WTC11 (cell line): ENCODE results near the gene INMT. TPM values are rescaled to one million over a fixed set of nuclear protein-coding genes. Genes with fewer than 3 reads are reported as not detected.

ENCODE experiments used
- ATAC-seq: fragments of 200-7000 bp; cut with Tn5 transposase; 2 replicates; pipeline ENCODE4 v1.10.0; 2021; ENCODE audit warnings: mild to moderate bottlenecking, moderate library complexity
- CTCF ChIA-PET: fragments of 300-600 bp; sonication (Branson Sonifier 250); formaldehyde crosslinking; loops from one replicate; lab custom pipeline; 2021; ENCODE audit warnings: antibody characterized with exemption; lab: Charles Lee
- POLR2A ChIA-PET: fragments of 350-600 bp; sonication (Branson Sonifier 250); formaldehyde crosslinking; loops from one replicate; lab custom pipeline; 2021; ENCODE audit warnings: antibody characterized with exemption; lab: Charles Lee
- DNase-seq: peaks from one replicate; pipeline ENCODE4 v3.0.0; 2021; ENCODE audit warnings: low spot score
- H3K27ac Mint-ChIP-seq: 2 replicates; pipeline ENCODE4 v1.8.0; 2021; ENCODE audit warnings: mixed read lengths
- H3K27me3 Mint-ChIP-seq: 2 replicates; pipeline ENCODE4 v1.8.0; 2021; ENCODE audit warnings: low read depth, mild to moderate bottlenecking, moderate library complexity, mixed read lengths
- H3K36me3 Mint-ChIP-seq: 2 replicates; pipeline ENCODE4 v1.8.0; 2021; ENCODE audit warnings: mixed read lengths
- H3K4me1 Mint-ChIP-seq: 2 replicates; pipeline ENCODE4 v1.8.0; 2022; ENCODE audit warnings: mixed read lengths
- H3K4me3 Mint-ChIP-seq: 2 replicates; pipeline ENCODE4 v1.8.0; 2021; ENCODE audit warnings: mild to moderate bottlenecking, moderate library complexity, mixed read lengths
- H3K9me3 Mint-ChIP-seq: 2 replicates; pipeline ENCODE4 v1.8.0; 2021; ENCODE audit warnings: mixed read lengths
- AR ChIP-seq: fragments of 250-450 bp; sonication (Bioruptor Pico); IDR thresholded peaks from 2 replicates; pipeline ENCODE4 v1.9.0; 2021; ENCODE audit warnings: mild to moderate bottlenecking
- ATF1 ChIP-seq: sonication (generic); formaldehyde crosslinking; IDR thresholded peaks from 2 replicates; pipeline ENCODE4 v1.8.1; 2023; ENCODE audit warnings: mild to moderate bottlenecking, moderate library complexity, missing genetic modification reagents
- CDX4 ChIP-seq: fragments of 250-450 bp; sonication (Bioruptor Pico); IDR thresholded peaks from 2 replicates; pipeline ENCODE4 v1.9.0; 2021; ENCODE audit warnings: moderate library complexity, mild to moderate bottlenecking, inconsistent platforms, borderline replicate concordance
- CREB1 ChIP-seq: sonication (generic); formaldehyde crosslinking; IDR thresholded peaks from 2 replicates; pipeline ENCODE4 v1.8.0; 2023; ENCODE audit warnings: mild to moderate bottlenecking, missing genetic modification reagents
- CREM ChIP-seq: sonication (generic); formaldehyde crosslinking; IDR thresholded peaks from 2 replicates; pipeline ENCODE4 v1.8.1; 2022; ENCODE audit warnings: mild to moderate bottlenecking, missing genetic modification reagents, moderate library complexity
- CTCF ChIP-seq: fragments of 200-600 bp; IDR thresholded peaks from 2 replicates; pipeline ENCODE4 v1.8.0; 2022; ENCODE audit warnings: antibody characterized with exemption
- E2F5 ChIP-seq: sonication (generic); formaldehyde crosslinking; IDR thresholded peaks from 2 replicates; pipeline ENCODE4 v1.8.1; 2022; ENCODE audit warnings: mild to moderate bottlenecking, moderate library complexity, missing genetic modification reagents
- FOXP4 ChIP-seq: sonication (generic); formaldehyde crosslinking; IDR thresholded peaks from 2 replicates; pipeline ENCODE4 v1.8.0; 2022; ENCODE audit warnings: mild to moderate bottlenecking, missing genetic modification reagents
- GABPB1 ChIP-seq: sonication (generic); formaldehyde crosslinking; IDR thresholded peaks from 2 replicates; pipeline ENCODE4 v1.8.1; 2023; ENCODE audit warnings: mild to moderate bottlenecking, missing genetic modification reagents
- JAZF1 ChIP-seq: fragments of 250-450 bp; sonication (Bioruptor Pico); IDR thresholded peaks from 2 replicates; pipeline ENCODE4 v1.9.0; 2021; ENCODE audit warnings: moderate library complexity, mild to moderate bottlenecking, inconsistent platforms
- NFE2L1 ChIP-seq: sonication (generic); formaldehyde crosslinking; IDR thresholded peaks from 2 replicates; pipeline ENCODE4 v1.8.1; 2023; ENCODE audit warnings: missing genetic modification reagents
- NR1H2 ChIP-seq: sonication (generic); formaldehyde crosslinking; IDR thresholded peaks from 2 replicates; pipeline ENCODE4 v1.9.0; 2021; ENCODE audit warnings: mild to moderate bottlenecking, moderate library complexity, missing genetic modification reagents
- NR3C1 ChIP-seq: sonication (generic); formaldehyde crosslinking; conservative IDR thresholded peaks from 2 replicates; pipeline ENCODE4 v1.8.1; 2023; ENCODE audit warnings: low read depth, mild to moderate bottlenecking, missing genetic modification reagents
- OVOL2 ChIP-seq: fragments of 250-450 bp; sonication (Bioruptor Pico); IDR thresholded peaks from 2 replicates; pipeline ENCODE4 v1.9.0; 2021; ENCODE audit warnings: mild to moderate bottlenecking, borderline replicate concordance
- SP1 ChIP-seq: sonication (generic); formaldehyde crosslinking; conservative IDR thresholded peaks from 2 replicates; pipeline ENCODE4 v1.8.1; 2022; ENCODE audit warnings: missing genetic modification reagents
- STAT6 ChIP-seq: sonication (generic); formaldehyde crosslinking; conservative IDR thresholded peaks from 2 replicates; pipeline ENCODE4 v1.8.1; 2023; ENCODE audit warnings: mild to moderate bottlenecking, low read depth, missing genetic modification reagents, moderate library complexity
- ZBTB21 ChIP-seq: sonication (generic); formaldehyde crosslinking; IDR thresholded peaks from 2 replicates; pipeline ENCODE4 v1.8.1; 2023; ENCODE audit warnings: mild to moderate bottlenecking, missing genetic modification reagents, borderline replicate concordance
- ZBTB43 ChIP-seq: sonication (generic); formaldehyde crosslinking; IDR thresholded peaks from 2 replicates; pipeline ENCODE4 v1.8.1; 2023; ENCODE audit warnings: mild to moderate bottlenecking, missing genetic modification reagents
- ZMAT4 ChIP-seq: fragments of 250-450 bp; sonication (Bioruptor Pico); IDR thresholded peaks from 2 replicates; pipeline ENCODE4 v1.9.0; 2021; ENCODE audit warnings: mild to moderate bottlenecking
- ZNF396 ChIP-seq: fragments of 250-450 bp; sonication (Bioruptor Pico); IDR thresholded peaks from 2 replicates; pipeline ENCODE4 v1.8.0; 2021; ENCODE audit warnings: mild to moderate bottlenecking, moderate library complexity, borderline replicate concordance
- total RNA-seq: library from RNA; stranded (reverse); gene quantifications from 3 replicates; pipeline ENCODE4 v1.2.3, GENCODE V29; 2021

The INMT gene
- total RNA-seq, 1 experiment from 2014 or later, result 3.5 TPM

GRCh38 chr7:30707391-30708357 is 44.3 kb upstream of the INMT start:
- POLR2A ChIA-PET, result no interaction called here
- Mint-ChIP-seq H3K4me1 (peaks cover 7% of the 10 kb centered on the region; the same call in 1 of the 2 replicates), H3K9me3 (no peaks in the 10 kb centered on the region), H3K27ac (peak overlapping the region; percentile 27; the same call in 1 of the 2 replicates), H3K27me3 (no peaks in the 10 kb centered on the region), H3K36me3 (no peaks in the 10 kb centered on the region), H3K4me3 (no peak overlapping the region)
- CTCF ChIA-PET, result interaction anchor here (1.7 kb wide), 1 partner anchor 25 kb away, joined by 4 read pairs; the partner anchor contains the start of gene CRHR2
- no peak for DNase-seq
- no peak for ATAC-seq
- TF ChIP-seq ZBTB21 (CRISPR knock-in tag) (no peak), FOXP4 (no peak)

GRCh38 chr7:30708412-30708811 is 43.5 kb upstream of the INMT start:
- Mint-ChIP-seq H3K36me3 (no peaks in the 10 kb centered on the region), H3K27ac (peak overlapping the region; percentile 27; the same call in 1 of the 2 replicates), H3K27me3 (no peaks in the 10 kb centered on the region), H3K9me3 (no peaks in the 10 kb centered on the region), H3K4me3 (no peak overlapping the region), H3K4me1 (peaks cover 9% of the 10 kb centered on the region)
- POLR2A ChIA-PET, result interaction anchor here (1.5 kb wide), 1 partner anchor 44 kb away, joined by 3 read pairs; no protein-coding TSS in a partner anchor
- CTCF ChIA-PET, result interaction anchor here (1.7 to 2.1 kb wide), 2 partner anchors 10 to 26 kb away, joined by 4 to 9 read pairs; partner anchors contain the start of gene CRHR2
- ATAC-seq, result no peak
- DNase-seq, result no peak
- TF ChIP-seq CDX4 (CRISPR knock-in tag), result no peak
- no peak for TF ChIP-seq SP1 (CRISPR knock-in tag)
- no peak for TF ChIP-seq CREB1 (CRISPR knock-in tag)
- no peak for TF ChIP-seq JAZF1 (CRISPR knock-in tag)
- no peak for TF ChIP-seq NFE2L1 (CRISPR knock-in tag)
- no peak for TF ChIP-seq ZBTB43 (CRISPR knock-in tag)
- no peak for TF ChIP-seq GABPB1 (CRISPR knock-in tag)
- TF ChIP-seq STAT6, result no peak
- no peak for TF ChIP-seq ATF1 (CRISPR knock-in tag)
- no peak for TF ChIP-seq NR3C1
- no peak for TF ChIP-seq ZNF396
- no peak for TF ChIP-seq CREM (CRISPR knock-in tag)
- TF ChIP-seq AR (CRISPR knock-in tag), result no peak
- TF ChIP-seq NR1H2 (CRISPR knock-in tag), result no peak
- no peak for TF ChIP-seq ZBTB21 (CRISPR knock-in tag)
- TF ChIP-seq ZMAT4 (CRISPR knock-in tag), result no peak
- TF ChIP-seq E2F5 (CRISPR knock-in tag), result no peak
- TF ChIP-seq OVOL2 (CRISPR knock-in tag), result no peak
- no peak for TF ChIP-seq CTCF
